Measurements from ENCODE around the gene SHISAL1.

The SHISAL1 gene

DNA sequence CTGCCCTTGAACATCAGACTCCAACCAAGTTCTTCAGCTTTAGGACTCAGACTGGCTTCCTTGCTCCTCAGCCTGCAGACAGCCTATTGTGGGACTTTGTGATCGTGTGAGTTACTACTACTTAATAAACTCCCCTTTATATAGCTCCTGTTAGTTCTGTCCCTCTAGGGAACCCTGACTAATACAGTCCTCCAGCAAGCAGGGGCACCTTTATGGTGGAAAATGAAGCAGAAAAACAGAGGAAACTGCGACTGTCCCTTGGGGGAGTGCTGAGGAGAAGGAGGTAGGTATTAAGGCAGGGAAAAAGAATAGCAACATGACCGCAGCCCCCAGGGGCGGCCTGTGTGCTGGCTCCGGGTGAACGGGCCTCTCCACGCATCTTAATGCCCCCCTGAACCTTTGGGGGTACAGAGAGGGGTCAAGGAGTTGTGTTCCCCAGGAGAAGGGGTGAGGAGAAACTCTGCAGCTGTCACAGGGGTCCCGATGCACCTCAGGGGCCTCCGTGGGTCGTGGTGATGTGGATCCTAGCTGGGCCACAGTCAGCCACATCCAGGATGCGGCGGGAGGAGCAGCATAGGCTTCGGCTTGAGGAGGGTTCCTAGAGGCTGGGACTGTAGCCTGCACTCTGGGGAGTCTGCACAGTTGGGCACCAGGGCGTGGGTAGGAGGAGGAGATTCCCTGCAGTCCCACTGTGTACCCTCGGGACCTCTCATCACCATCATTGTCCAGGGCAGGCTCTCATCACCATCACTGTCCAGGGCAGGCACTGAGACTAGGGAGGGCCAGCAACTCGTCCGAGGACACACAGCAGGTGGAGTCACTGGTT lies 34.3 kb downstream of the SHISAL1 start:
- DNase-seq (ENCODE audit: low spot score) = no peak

GRCh38 chr22:44277386-44278135 lies 35.2 kb downstream of the SHISAL1 start:
- no peak for DNase-seq (ENCODE audit: low spot score)

DNA sequence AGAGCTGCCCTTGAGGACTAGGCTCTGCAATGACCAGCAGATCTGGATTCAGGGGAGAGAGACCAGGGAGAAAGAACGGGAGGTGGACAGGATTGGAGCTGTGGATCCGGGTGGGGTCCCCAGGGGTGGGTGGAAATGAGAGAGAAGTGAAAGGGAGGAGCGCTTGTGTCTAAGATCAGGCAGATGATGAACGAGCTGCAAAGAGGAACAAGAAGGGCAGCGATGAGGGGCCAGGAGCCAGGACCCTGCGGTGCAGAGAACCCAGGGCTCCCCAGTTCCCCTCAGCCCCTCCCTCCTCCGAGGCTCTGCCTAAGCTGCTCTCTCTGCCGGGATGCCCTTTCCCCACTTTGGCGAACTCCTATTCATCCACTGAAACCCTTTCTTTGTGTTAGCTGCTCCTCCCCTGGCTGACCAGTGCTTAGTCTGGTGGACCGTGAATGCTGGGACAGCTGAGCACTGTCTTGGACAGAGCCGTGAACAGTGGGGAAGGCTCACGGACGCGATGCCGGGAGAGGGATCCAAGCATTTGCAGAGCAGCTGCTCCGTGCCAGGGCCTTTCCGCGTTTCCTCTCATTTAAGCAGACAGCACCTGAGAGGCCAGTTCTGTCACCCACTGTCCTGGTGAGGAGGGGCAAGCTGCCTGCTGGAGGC lies 35.9 kb downstream of the SHISAL1 start:
- no peak for DNase-seq (ENCODE audit: low spot score)

DNA sequence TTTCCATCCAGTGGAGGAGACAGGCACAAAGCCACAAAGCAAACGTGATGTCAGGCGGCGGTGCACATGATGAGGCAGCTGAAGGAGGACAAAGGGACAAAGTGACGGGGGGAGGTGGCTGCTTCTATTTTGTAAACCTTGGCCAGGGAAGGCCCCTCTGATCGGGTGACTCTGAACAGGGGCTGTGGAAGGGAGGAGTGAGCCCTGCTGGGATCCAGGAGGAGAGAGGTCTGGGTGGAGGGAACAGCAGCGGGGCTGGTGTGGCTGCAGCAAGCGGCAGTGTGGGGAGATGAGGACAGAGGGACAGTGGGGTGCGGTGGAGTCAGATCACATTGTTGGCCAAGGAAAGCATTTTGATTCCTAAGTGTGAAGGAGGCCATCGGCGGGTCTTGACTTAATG lies 36.7 kb downstream of the SHISAL1 start:
- no peak for DNase-seq (ENCODE audit: low spot score)

DNA sequence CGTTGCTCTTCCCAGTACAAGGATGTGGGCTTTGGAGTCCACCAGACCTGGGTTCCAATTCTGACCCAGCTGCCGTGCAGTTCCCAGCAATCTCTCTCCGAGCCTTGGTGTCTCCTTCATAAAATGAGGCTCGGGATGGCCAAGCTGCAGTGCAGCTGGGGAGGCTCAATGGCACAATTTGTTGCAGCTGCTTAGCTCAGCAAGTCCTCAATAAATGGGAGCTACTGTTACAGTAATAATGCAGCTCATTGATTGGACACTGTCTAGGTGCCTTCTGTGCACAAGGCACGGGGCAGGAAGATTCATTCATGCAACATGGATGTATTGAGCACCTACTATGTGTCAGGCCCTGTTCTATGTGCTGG lies 37.1 kb downstream of the SHISAL1 start:
- no peak for DNase-seq (ENCODE audit: low spot score)

GRCh38 chr22:44274918-44275630 lies 37.7 kb downstream of the SHISAL1 start:
- DNase-seq (ENCODE audit: low spot score) = no peak

DNA sequence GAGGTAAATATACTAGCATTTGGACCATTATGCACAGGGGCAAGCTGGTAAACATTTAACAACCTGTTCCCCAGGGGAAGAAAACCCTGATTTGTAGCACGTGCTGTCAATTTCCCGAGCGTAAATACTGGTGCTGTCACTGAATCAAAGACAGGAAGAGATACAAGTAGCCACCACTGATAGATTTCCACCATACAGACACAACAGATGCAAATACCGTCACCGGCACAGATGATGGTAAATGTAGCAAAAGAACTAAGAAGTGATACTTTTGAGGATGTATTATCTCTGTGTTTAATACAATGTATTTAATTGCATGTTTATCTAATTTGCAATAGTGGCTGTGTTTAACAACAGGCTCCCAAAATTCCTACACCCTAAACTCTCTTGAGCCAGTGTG lies 39.6 kb downstream of the SHISAL1 start:
- DNase-seq (ENCODE audit: low spot score) = no peak

- DNase-seq (ENCODE audit: low spot score) = no peak
Observed at GRCh38 chr22:44272401-44272771, 40.4 kb downstream of the SHISAL1 start.

DNA sequence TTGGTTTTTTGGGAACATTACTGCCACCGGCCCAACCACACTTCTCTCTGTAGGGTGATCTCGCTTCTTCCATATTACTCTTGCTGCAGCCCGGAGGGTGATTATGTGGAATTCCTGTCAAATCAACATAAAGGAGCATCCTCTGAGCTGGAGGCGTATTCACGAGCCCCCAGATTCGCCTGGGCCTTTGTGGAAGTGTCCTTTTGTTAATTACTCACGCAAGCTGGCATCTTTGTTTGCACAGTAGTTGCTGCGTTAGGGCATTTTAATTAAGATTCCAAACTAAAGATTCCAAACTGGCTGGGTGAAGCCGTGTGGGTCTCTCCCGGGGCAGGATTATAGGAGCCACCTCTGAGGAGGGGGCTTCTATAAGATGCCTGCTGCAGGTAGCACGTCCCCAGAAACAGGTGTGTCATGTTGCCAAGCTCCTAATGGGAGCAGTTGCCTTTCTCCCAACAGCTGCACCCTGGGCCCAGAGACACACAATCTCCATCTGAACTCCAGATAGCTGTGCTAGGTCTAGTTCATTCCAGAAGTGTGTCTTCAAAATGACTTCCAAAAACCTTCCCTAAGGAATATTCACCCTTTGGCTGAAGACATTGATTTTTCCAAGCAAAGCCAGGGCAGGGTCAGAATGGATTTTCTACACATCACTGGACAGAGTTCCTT lies 40.9 kb downstream of the SHISAL1 start:
- DNase-seq (ENCODE audit: low spot score) = no peak

DNA sequence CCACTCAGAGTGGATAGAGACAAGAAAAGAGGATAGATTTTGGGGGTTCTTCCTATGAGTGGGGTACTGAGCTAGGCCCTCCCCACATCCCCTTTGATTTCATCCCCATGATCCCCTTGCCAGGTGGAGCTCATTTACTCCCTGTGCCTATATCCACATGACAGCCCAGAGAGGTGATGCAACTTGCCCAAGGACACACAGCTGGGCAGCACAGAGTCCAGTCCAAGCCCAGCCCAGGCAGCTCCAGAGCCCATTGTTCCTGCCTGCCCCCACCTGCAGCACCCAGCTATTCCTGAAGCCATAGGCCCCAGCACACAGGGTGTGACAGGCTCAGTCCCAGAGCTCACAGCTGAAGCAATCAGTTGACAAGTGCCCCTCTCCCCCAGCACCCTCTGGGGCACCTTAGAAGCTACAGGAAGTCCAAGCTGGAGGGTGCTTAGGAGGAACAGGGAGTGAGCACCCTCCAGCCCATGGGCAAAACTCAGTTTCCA lies 41.7 kb downstream of the SHISAL1 start:
- no peak for DNase-seq (ENCODE audit: low spot score)

DNA sequence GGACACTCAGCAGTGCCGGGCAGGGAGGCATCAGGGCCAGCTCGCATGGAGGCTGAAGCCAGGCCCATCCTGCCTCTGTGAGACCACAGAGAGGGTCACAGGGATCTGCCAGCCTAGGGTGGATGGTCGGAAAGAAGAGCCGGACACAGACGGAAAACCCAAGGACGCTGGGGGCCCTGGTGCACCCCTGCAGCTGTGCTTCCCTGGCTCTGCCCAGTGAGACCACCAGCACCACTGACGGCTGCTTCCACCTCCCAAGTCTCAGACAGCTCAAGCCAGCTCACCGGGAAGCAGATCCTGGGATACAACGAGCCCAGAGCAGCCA lies 42.2 kb downstream of the SHISAL1 start:
- no peak for DNase-seq (ENCODE audit: low spot score)

GRCh38 chr22:44269757-44270555 lies 42.8 kb downstream of the SHISAL1 start:
- no peak for DNase-seq (ENCODE audit: low spot score)

DNA sequence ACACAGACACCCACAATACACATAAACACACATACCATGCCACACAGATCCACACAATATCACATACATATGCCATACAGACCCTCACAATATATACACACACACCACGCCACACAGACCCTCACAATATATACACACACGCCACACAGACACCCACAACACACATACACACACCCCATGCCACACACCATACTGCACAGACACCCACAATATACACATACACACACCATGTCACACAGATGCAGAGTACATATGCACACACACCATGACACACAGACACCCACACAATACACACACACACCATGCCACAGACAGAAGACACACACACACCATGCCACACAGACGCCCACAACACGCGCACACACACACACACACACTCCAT lies 43.6 kb downstream of the SHISAL1 start:
- DNase-seq (ENCODE audit: low spot score) = no peak

DNA sequence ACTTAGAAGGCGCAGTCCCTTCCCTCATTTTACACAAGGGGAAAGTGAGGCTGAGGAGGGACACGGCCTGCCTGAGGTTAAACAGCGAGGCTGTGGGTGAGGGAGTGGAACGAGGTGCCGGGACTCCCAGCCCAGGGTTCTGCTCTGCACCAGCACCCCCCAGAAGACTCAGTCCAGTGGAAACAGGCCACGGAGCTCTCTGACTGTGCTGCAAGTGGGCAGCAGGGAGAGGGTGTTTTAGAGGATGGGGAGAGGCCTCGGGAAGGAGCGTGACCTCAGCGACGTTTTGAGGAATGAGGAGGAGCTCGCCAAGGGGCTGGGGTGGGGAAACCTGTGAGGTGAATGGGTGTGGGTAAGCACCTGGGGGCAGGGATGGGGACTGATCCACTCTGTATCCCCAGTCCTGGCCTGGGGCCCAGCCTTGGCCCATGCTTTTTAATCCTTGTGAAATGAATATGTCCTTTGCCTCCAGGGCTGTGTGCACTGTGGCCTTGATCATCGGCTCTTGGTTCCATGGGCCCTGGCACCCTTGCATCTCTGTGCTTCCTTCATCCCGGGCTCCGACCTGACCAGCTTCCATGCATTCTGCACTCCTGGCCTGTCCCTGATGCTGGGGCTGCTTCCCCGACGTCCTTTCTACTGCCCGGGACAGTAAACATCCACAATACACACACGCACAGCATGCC lies 44.2 kb downstream of the SHISAL1 start:
- no peak for DNase-seq (ENCODE audit: low spot score)

DNA sequence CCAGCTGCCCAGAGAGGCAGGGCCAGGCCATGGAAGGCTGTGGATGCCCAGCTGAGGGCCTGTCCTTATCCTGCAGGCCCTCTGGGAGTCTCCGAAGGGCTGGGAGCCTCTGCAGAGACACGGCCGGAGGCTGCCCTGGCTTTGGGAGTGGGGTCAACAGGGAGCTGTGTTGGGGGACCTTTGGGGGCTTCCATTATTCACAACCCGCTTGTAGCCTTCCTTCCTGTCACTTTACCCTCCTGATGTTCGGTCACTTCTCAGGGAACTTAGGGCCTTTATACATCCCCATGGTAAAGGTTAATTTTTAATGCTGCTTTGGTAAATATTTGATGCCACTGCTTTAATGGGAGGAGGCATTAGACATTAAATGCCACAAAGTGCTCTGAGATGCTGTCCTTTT lies 44.9 kb downstream of the SHISAL1 start:
- DNase-seq (ENCODE audit: low spot score) = no peak

DNA sequence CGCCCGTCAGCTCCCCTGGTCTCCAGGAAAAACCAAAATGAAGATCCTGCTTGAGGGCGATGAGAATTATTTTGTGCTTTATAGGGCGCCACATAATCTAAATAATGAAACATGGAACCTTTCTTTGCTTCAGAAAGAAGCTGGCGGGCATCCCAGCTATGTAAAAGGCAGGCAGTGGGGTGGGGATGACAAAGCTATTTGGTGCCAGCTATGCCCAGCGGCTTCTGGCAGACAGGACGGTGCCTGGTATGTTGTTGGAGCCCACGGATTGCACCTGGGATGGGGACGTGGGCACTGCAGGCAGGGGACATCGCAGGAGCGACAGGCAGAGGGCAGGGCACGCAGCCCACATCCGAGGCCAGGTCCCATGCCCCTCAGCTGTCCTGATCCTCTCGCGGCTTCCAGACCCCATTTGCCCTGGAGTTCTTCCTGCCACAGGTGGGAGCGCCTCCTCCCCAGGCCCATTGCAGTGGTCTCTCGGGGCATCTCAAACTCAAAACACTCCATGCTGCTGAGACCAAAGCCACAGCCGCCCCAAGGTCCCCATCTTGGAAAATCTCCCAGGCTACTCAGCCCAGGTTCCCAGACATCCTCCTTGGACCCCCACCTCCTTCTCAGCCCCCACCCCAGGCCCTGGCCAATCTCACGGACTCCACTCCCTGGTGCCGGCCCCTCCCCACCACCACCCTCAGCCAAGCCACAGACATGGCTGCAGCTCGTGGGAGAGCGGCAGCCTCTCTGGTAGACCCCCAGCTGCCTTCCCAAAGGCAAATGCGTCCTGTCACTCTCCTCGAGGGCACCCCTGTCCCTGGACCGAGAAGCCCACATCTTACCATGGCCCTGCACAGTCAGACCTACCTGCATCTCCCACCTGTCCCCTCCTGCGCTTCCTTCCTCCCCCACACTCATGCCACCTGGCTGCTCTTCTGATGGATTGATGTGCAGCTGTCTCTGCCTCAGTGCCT lies 45.7 kb downstream of the SHISAL1 start:
- DNase-seq (ENCODE audit: low spot score) = no peak

DNA sequence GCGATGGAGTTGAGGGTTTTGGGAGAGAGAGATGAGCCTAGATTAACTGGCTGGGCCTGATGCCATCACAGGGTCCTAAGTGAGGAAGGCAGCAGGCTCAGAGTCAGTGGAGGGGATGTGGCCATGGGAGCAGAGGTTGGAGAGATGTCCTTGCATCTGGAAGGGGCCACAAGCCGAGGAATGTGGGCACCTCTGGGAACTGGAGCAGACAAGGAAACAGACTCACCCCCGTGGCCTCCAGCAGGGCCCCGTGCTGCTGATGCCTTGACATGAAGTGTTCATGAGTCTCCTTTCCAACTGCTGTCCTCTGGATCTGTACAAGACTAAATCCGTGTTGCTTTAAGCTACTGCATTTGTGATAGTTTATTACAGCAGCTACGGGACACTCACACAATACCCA lies 49.2 kb downstream of the SHISAL1 start:
- no peak for DNase-seq (ENCODE audit: low spot score)

DNA sequence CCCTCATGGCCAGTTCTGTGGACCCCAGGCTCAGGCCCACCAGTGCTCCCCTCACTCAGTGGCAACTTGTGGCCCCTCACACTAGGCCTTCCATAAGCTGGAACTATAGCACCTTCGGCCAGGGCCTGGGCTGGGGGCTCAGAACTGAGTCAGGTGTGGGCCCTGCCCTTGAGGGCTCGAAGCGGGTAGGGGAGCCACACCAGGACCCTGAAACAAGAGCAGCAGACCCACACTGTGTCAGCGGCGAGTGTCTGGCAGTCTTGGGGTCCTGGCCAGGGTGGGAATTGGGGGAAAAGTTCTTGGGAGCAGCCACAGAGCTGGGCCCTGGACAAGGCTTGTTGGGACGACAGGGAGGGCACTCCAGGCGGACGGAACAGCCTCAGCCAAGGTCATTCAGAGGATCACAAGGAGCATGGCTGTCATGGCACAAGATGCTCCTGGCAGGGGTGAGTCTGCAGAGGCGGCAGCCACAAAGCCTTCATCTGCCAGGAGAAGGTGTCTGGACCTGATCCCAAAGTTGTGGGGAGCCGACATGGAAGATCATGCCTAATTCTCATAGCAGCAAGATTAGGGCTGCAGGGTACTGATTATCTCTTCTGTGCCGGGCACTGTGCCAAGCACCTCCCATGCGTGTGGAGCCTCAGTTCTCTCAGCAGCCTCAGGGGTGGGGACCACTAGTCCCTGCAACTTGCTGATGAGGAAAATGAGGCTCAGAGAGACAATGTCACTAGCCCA lies 50.7 kb downstream of the SHISAL1 start:
- DNase-seq (ENCODE audit: low spot score) = no peak

Measured in putamen (tissue), 1 donor.